H9 (cell line): Measurements from ENCODE around the gene NET1. TPM values are rescaled to one million over a fixed set of nuclear protein-coding genes. Genes with fewer than 3 reads are reported as not detected.

ENCODE experiments used
- DNase-seq: peaks from one replicate; pipeline ENCODE4 v3.0.0-alpha.2; 2017
- H2AFZ ChIP-seq: one replicate; pipeline ENCODE4 v1.6.1; 2013; ENCODE audit warnings: mild to moderate bottlenecking, low read length, control low read depth, moderate library complexity
- H2AK5ac ChIP-seq: 2 replicates; pipeline ENCODE4 v1.6.1; 2013; ENCODE audit warnings: low read length, control low read depth, mixed read lengths; ENCODE audit not compliant: insufficient read length
- H2BK120ac ChIP-seq: one replicate; pipeline ENCODE4 v1.6.1; 2013; ENCODE audit warnings: low read depth, mild to moderate bottlenecking, low read length, control low read depth, inconsistent platforms; ENCODE audit not compliant: poor library complexity, severe bottlenecking
- H2BK12ac ChIP-seq: 2 replicates; pipeline ENCODE4 v1.6.1; 2013; ENCODE audit warnings: low read length, control low read depth, mixed read lengths, low read depth; ENCODE audit not compliant: insufficient read length
- H2BK15ac ChIP-seq: 2 replicates; pipeline ENCODE4 v1.6.1; 2013; ENCODE audit warnings: low read depth, low read length, control low read depth
- H2BK20ac ChIP-seq: one replicate; pipeline ENCODE4 v1.6.1; 2013; ENCODE audit warnings: low read depth, mild to moderate bottlenecking, low read length, control low read depth, inconsistent platforms; ENCODE audit not compliant: poor library complexity, severe bottlenecking
- H2BK5ac ChIP-seq: 2 replicates; pipeline ENCODE4 v1.6.1; 2013; ENCODE audit warnings: low read length, control low read depth, mixed read lengths; ENCODE audit not compliant: insufficient read length
- H3K14ac ChIP-seq: 2 replicates; pipeline ENCODE4 v1.6.1; 2013; ENCODE audit warnings: low read length, control low read depth; ENCODE audit not compliant: insufficient read depth
- H3K18ac ChIP-seq: 2 replicates; pipeline ENCODE4 v1.6.1; 2013; ENCODE audit warnings: low read depth, mild to moderate bottlenecking, mixed read lengths, low read length, control low read depth; ENCODE audit not compliant: insufficient read length
- H3K23ac ChIP-seq: 2 replicates; pipeline ENCODE4 v1.6.1; 2013; ENCODE audit warnings: low read length, control low read depth, mixed read lengths, low read depth; ENCODE audit not compliant: insufficient read length
- H3K23me2 ChIP-seq: 2 replicates; pipeline ENCODE4 v1.6.1; 2013; ENCODE audit warnings: low read depth, mild to moderate bottlenecking, mixed read lengths, low read length, control low read depth; ENCODE audit not compliant: insufficient read length, poor library complexity, severe bottlenecking
- H3K27ac ChIP-seq: 2 replicates; pipeline ENCODE4 v1.5.1; 2013; ENCODE audit warnings: low read length, control low read depth, mixed read lengths, low read depth; ENCODE audit not compliant: insufficient read length
- H3K27me3 ChIP-seq: 2 replicates; pipeline ENCODE4 v1.6.1; 2013; ENCODE audit warnings: low read length, control low read depth, inconsistent platforms; ENCODE audit not compliant: insufficient read depth
- H3K4ac ChIP-seq: 2 replicates; pipeline ENCODE4 v1.6.1; 2013; ENCODE audit warnings: low read depth, mild to moderate bottlenecking, control low read depth, inconsistent platforms, low read length, moderate library complexity
- H3K4me1 ChIP-seq: 2 replicates; pipeline ENCODE4 v1.6.1; 2013; ENCODE audit warnings: low read length, control low read depth, inconsistent platforms; ENCODE audit not compliant: insufficient read depth
- H3K4me2 ChIP-seq: 2 replicates; pipeline ENCODE4 v1.6.1; 2013; ENCODE audit warnings: low read length, control low read depth, mixed read lengths; ENCODE audit not compliant: insufficient read length, insufficient read depth
- H3K56ac ChIP-seq: 2 replicates; pipeline ENCODE4 v1.6.1; 2013; ENCODE audit warnings: low read depth, mild to moderate bottlenecking, mixed read lengths, low read length, control low read depth; ENCODE audit not compliant: insufficient read length
- H3K79me1 ChIP-seq: 2 replicates; pipeline ENCODE4 v1.6.1; 2013; ENCODE audit warnings: low read depth, mild to moderate bottlenecking, moderate library complexity, low read length, control low read depth, inconsistent platforms; ENCODE audit not compliant: insufficient read depth, poor library complexity, severe bottlenecking
- H3K79me2 ChIP-seq: 2 replicates; pipeline ENCODE4 v1.6.1; 2013; ENCODE audit warnings: low read length, control low read depth, inconsistent platforms; ENCODE audit not compliant: insufficient read depth
- H3K9ac ChIP-seq: 2 replicates; pipeline ENCODE4 v1.6.1; 2013; ENCODE audit warnings: low read length, control low read depth, mixed read lengths; ENCODE audit not compliant: insufficient read length; ENCODE audit errors: extremely low read depth
- H3K9me3 ChIP-seq: one replicate; pipeline ENCODE4 v1.6.1; 2013; ENCODE audit warnings: low read depth, low read length, inconsistent platforms; ENCODE audit not compliant: control insufficient read depth
- H3T11ph ChIP-seq: one replicate; pipeline ENCODE4 v1.6.1; 2013; ENCODE audit warnings: mild to moderate bottlenecking, low read length, control low read depth, inconsistent platforms
- H4K20me1 ChIP-seq: one replicate; pipeline ENCODE4 v1.6.1; 2013; ENCODE audit not compliant: control insufficient read depth, insufficient read length, insufficient read depth
- H4K5ac ChIP-seq: 2 replicates; pipeline ENCODE4 v1.6.1; 2013; ENCODE audit warnings: low read depth, mild to moderate bottlenecking, mixed read lengths, low read length, control low read depth; ENCODE audit not compliant: insufficient read length
- H4K8ac ChIP-seq: replicated peaks from 2 replicates; pipeline ENCODE4 v1.6.1; 2013; ENCODE audit warnings: low read length, control low read depth, mixed read lengths, low read depth; ENCODE audit not compliant: insufficient read length
- H4K91ac ChIP-seq: 2 replicates; pipeline ENCODE4 v1.6.1; 2013; ENCODE audit warnings: low read depth, mild to moderate bottlenecking, moderate library complexity, mixed read lengths, low read length, control low read depth; ENCODE audit not compliant: insufficient read length
- H3K27ac Mint-ChIP-seq, 3 experiments: 2 replicates in 2 of 3; 3 replicates in 1 of 3; pipeline ENCODE4 v1.8.0; 2020 to 2021; ENCODE audit warnings: mixed read lengths in 3 of 3, mild to moderate bottlenecking in 1 of 3, moderate library complexity in 1 of 3
- H3K27me3 Mint-ChIP-seq: 2 replicates; pipeline ENCODE4 v1.8.0; 2021; ENCODE audit warnings: low read depth, mild to moderate bottlenecking, moderate library complexity, mixed read lengths
- H3K36me3 Mint-ChIP-seq, 3 experiments: 2 replicates in 2 of 3; 3 replicates in 1 of 3; pipeline ENCODE4 v1.8.0; 2020 to 2021; ENCODE audit warnings: low read depth in 3 of 3, mixed read lengths in 3 of 3; ENCODE audit not compliant: insufficient read depth in 1 of 3
- H3K4me1 Mint-ChIP-seq, 2 experiments: 2 replicates each; pipeline ENCODE4 v1.8.0; 2020; ENCODE audit warnings: mixed read lengths in 2 of 2
- H3K4me3 Mint-ChIP-seq, 2 experiments: 2 replicates in 1 of 2; 3 replicates in 1 of 2; pipeline ENCODE4 v1.8.0; 2020 to 2021; ENCODE audit warnings: mild to moderate bottlenecking in 2 of 2, mixed read lengths in 2 of 2, moderate library complexity in 1 of 2
- H3K9me3 Mint-ChIP-seq, 2 experiments: 2 replicates in 1 of 2; 3 replicates in 1 of 2; pipeline ENCODE4 v1.8.0; 2020; ENCODE audit warnings: mild to moderate bottlenecking in 2 of 2, mixed read lengths in 2 of 2, moderate library complexity in 1 of 2
- WGBS: extraction: QIAGEN DNeasy Blood & Tissue Kit; methylation state at CpG from one replicate; pipeline ENCODE4 v1.1.7; 2013; ENCODE audit warnings: missing lambda C conversion rate, low lambda C conversion rate, mixed read lengths; ENCODE audit not compliant: insufficient read length; ENCODE audit errors: extremely low coverage; 5-methylcytosine and 5-hydroxymethylcytosine counted together
- total RNA-seq: library from RNA; stranded (reverse); gene quantifications from 2 replicates; pipeline ENCODE4 v1.2.1, GENCODE V29; 2021
- TF ChIP-seq, protein P1 (sequence below): fragments of 200-600 bp; sonication (generic); conservative IDR thresholded peaks from 3 replicates; pipeline ENCODE4 v1.8.0; 2021; ENCODE audit warnings: antibody characterized with exemption, mild to moderate bottlenecking

NET1 gene
- total RNA-seq, 1 experiment from 2014 or later, result 50.6 TPM

DNA sequence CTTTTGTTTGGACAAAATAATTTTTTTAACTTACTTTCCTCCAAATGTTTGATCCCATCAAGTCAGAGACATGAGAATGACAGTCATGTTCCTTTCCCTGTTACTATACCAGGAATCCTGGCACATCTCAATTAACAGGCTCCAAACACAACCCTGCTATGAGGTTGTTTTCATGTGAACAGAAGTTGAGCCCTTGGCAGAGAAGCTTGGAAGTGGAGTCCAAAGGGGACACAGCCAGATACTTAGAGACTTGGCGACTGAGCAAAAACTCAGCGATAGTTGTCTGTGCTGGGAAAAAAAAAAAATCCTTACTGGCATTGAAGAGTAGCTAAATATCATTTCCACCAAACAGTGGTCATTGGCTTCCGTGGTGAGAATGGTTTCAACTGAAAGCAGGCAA lies 20.6 kb upstream of the NET1 start:
- no peak overlapping the region for H3K4ac ChIP-seq
- peaks cover 54 to 56% of the 10 kb centered on the region in 2 experiments for H3K9me3 Mint-ChIP-seq
- H4K5ac ChIP-seq, result no peak overlapping the region
- H4K91ac ChIP-seq, result no peak overlapping the region
- H2BK15ac ChIP-seq, result no peak overlapping the region
- no peak overlapping the region for H4K8ac ChIP-seq
- no peak overlapping the region for H2BK20ac ChIP-seq
- H3K79me2 ChIP-seq, result no peaks in the 10 kb centered on the region
- no CpG with 5 or more reads among the region's 3 CpGs for WGBS
- no peaks in the 10 kb centered on the region for H4K20me1 ChIP-seq
- H3K27me3 Mint-ChIP-seq, result no peaks in the 10 kb centered on the region
- H3K27ac Mint-ChIP-seq, result no peak overlapping the region
- DNase-seq, result no peak
- H3K27me3 ChIP-seq, result no peaks in the 10 kb centered on the region
- H3K79me1 ChIP-seq, result no peaks in the 10 kb centered on the region
- TF ChIP-seq, protein P1, sequence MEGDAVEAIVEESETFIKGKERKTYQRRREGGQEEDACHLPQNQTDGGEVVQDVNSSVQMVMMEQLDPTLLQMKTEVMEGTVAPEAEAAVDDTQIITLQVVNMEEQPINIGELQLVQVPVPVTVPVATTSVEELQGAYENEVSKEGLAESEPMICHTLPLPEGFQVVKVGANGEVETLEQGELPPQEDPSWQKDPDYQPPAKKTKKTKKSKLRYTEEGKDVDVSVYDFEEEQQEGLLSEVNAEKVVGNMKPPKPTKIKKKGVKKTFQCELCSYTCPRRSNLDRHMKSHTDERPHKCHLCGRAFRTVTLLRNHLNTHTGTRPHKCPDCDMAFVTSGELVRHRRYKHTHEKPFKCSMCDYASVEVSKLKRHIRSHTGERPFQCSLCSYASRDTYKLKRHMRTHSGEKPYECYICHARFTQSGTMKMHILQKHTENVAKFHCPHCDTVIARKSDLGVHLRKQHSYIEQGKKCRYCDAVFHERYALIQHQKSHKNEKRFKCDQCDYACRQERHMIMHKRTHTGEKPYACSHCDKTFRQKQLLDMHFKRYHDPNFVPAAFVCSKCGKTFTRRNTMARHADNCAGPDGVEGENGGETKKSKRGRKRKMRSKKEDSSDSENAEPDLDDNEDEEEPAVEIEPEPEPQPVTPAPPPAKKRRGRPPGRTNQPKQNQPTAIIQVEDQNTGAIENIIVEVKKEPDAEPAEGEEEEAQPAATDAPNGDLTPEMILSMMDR, result no peak
- no peaks in the 10 kb centered on the region for H3K23me2 ChIP-seq
- no peaks in the 10 kb centered on the region for H3K4me1 ChIP-seq
- H3K23ac ChIP-seq, result no peak overlapping the region
- no peak overlapping the region for H3K4me2 ChIP-seq
- H3K56ac ChIP-seq, result no peak overlapping the region
- H2BK120ac ChIP-seq, result no peak overlapping the region
- H2BK12ac ChIP-seq, result no peak overlapping the region
- no peak overlapping the region for H3T11ph ChIP-seq
- no peak overlapping the region for H3K14ac ChIP-seq
- H3K9ac ChIP-seq, result no peak overlapping the region
- no peak overlapping the region for H3K4me3 Mint-ChIP-seq
- no peak overlapping the region for H2AK5ac ChIP-seq
- no peak overlapping the region for H3K18ac ChIP-seq
- no peak overlapping the region for H3K27ac ChIP-seq
- H3K4me1 Mint-ChIP-seq, result peaks cover 4% of the 10 kb centered on the region in 2 experiments; a peak in 3 of 4 replicates
- H3K36me3 Mint-ChIP-seq, result peaks cover 12 to 38% (median 32%) of the 10 kb centered on the region in 3 experiments
- peaks cover 13% of the 10 kb centered on the region for H3K9me3 ChIP-seq
- no peak overlapping the region for H2AFZ ChIP-seq
- no peak overlapping the region for H2BK5ac ChIP-seq
